HG02870 (cell line): ENCODE data around the gene SIDT2.
"Not testable (repeated sequence)": the region's sequence is repeated elsewhere in the genome, so short reads cannot be mapped to it uniquely, and the experiment has no call there.

Source experiments
- ATAC-seq: cut with Tn5 transposase; IDR thresholded peaks from one replicate; pipeline ENCODE4 v1.9.1; 2021; ENCODE audit warnings: mild to moderate bottlenecking, moderate library complexity; ENCODE audit not compliant: unreplicated experiment

The SIDT2 gene

GRCh38 chr11:117178210-117179034 is at the start of gene SIDT2:
TSS of gene SIDT2 (plus strand) at chr11:117178743. CDS start at chr11:117179264, 521 bp downstream.
- ATAC-seq: peak; percentile 92

- ATAC-seq: not testable (repeated sequence)
Observed at GRCh38 chr11:117130396-117130795, 48.1 kb upstream of the SIDT2 start.

DNA sequence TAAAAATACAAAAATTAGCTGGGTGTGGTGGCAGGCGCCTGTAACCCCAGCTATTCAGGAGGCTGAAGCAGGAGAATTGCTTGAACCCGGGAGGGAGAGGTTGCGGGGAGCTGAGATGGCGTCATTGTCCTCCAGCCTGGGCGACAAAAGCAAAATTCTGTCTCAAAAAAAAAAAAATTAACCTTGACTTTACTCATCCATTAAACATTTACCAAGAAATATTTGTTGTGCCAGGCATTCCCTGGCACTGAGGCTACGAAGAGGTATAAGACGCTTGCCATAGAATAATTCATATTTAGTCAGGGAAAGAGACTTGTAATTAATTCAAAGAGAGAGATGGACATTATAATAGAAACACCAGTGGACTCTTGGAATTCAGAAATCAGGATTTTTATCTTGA is 47.7 kb upstream of the SIDT2 start:
- no peak for ATAC-seq

DNA sequence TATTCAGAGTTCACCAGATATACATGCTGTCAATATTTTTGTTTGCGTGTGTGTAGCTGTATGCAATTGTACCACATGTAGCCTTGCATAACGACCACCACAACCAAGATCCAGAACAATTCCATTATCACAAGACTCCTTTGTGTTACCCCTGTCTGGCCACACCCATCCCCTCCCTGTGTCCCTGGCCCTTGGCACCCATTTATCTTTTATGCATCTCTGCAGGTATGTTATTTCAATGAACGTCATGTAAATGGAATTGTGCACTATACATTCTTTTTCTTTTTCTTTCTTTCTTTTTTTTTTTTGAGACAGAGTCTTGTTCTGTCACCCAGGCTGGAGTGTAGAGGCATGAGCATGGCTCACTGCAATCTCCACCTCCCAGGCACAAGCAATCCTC is 44.1 kb upstream of the SIDT2 start:
- no peak for ATAC-seq

DNA sequence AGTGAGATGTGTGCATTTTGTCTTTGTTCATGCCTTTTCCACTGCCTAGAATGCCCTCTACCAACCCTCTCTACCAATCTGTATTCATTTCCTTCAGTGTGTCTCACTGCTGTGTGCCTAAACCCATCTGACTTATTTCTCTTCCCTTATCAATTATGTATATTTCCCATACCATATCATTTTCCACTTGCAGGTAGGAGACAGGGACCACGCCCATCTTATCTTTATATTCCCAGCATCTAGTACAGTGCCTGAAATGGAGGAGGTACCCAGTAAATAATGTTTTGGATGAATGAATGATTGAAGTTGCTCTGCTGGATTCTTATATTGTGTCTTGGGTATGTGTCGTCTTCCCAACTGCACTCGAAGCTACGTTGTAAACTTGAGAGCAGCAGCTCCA is 43.6 kb upstream of the SIDT2 start:
- ATAC-seq: not testable (repeated sequence)

DNA sequence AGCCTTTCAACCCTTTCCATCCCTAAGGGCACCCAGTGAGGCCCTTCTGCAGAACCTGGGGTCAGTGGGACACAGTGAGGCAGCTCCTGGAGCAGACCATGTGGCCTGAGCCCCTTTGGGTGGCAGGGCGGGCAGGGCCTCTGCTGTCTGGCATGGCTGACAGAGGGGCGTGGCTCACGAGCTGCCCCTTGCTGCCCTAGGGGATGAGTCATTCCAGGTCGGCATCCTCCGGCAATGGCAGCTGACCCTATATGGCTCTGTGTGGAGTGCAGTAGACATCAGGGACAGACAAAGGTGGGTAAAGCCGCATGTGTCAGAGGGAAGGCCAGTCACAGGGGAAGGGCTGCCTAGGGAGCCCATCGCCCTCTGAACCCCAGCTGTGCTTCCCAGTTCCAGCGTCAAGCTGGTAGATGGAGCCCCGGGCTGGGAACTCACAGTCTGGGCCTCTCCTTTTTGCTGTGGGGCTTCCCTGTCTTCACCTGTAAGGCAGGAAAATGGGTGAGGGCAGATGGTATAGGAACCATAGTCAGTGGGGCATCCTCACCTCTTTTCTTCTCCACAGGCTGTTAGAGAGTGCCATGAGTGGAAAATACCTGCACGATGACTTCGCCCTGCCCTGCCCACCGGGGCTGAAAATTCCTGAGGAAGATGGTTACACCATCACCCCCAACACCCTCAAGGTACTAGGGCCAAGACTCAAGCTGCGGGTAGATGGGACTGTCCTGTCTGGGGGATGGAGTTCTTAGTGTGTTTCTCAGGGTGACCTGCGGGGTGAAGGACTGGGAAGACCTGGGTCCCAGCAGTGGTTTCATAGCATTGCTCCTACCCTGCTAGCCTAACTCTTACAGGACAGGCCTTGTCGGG is 41.1 kb upstream of the SIDT2 start:
- not testable (repeated sequence) for ATAC-seq

DNA sequence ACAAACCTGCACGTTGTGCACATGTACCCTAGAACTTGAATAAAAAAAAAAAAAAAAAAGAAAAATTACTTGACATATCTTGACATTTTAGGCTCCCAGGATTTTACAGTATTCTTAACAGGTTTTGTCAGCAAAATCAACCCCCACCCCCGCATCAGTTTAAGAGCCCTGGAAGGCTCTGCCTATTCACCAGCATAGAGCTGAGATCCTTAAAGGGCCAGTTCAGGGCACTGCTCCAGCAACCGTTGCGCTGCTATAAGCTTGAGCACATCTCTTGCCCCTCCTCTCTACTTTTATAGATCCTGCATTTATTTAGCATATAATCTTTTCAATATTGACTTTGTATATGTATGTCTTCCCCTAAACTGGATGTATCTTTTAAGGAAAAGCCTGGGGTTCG is 35.2 kb upstream of the SIDT2 start:
- ATAC-seq: peak; percentile 25

- peak; percentile 88 for ATAC-seq
Observed at GRCh38 chr11:117143871-117144476, 34.6 kb upstream of the SIDT2 start, which contains the start of gene PAFAH1B2. TSS of gene PAFAH1B2 (plus strand) at chr11:117144287. CDS start at chr11:117152448, 8,161 bp downstream.

DNA sequence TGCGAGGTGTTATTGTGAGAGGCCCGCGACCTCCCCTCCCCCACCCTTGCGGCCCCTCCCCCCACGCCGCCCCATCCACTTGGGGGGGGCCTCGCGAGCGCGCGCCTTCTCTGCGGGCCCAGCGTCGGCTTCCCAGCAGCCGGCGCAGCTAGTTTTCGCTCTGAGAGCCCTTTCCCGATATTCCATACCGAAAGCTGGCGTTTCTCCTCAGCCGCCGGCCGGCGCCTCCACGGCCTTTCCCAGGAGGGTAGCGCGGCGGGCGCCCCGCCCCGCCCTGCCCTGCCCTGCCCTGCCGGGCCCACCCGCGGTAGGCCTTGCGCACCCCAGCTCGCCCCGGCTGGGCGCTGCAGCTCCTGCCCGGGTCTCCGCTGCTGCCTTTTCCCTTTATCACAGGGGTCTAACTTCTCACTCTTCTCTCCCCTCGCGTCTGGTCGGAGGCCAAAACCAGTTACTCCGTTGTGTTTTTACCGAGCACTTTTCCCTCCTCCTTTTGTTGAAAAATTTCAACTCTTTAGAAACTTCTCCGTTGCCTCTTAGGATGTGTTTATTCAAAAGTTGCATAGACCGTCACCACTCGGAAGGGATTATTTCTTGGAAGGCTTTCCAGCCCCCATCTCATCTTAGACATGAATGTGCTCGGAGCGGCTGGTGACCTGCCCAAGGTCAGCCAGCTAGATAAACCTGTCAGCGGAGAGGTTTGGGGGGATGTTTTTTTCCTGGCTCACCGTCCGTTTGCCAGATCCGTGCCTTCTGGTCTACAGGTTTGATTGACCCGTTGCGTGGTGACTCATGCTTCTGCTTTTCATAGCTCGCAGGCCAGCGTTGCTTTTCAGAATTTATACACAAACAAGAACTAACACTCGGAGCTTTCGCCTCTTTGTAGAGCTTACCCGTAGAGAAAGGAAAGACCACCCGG is 33.8 kb upstream of the SIDT2 start:
- peak; percentile 38 for ATAC-seq

DNA sequence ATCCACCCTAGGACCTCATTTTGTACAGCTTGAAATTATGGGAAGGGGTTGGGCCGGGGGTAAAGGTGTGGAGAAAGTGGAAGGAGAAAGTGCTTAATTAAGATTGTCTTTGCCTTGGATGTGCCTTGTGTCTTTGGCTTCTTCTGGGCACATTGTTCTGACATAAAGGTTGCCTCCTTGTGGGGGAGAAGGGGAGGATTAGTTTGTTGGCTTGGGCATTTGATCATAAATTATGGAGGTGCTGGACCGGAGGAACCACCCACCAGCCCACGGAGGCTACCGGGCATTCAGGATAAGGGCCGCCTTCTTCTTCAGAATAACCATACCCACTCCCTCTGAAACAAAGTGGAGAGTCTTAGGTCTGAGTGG is 33.2 kb upstream of the SIDT2 start:
- ATAC-seq: no peak

DNA sequence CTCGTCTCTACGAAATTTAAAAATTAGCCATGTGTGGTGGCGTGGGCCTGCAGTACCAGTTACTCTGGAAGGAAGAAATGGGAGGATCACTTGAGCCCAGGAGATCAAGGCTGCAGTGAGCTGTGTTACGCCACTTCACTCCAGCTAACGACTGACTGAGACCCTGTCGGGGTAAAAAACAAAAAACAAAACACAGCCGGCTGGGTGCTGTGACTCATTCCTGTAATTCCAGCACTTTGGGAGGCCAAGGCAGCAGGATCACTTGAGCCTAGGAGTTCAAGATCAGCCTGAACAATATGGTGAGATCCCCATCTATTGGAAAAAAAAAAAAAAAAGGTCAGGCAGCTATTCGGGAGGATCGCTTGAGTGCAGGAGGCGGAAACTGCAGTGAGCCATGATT is 32.0 kb upstream of the SIDT2 start:
- no peak for ATAC-seq

DNA sequence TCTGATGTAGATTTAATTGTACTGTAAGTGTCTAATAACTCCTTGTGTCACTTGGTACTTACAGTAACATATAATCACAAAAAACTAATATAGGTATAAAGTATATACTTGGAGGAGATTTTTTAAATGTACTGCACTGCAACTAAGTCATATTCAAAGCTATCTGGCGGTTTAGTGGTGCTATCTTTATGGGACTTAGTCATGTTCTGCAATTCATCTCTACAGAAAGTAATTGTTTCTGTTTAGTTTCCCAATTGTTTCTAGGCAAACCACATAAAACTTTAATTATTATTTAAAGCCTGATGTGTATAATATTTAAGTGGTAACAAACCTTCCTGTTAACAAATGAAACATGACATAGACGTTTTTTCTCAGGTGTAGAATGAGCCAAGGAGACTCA is 26.5 kb upstream of the SIDT2 start:
- ATAC-seq: no peak

GRCh38 chr11:117154468-117154867 is 24.1 kb upstream of the SIDT2 start:
- ATAC-seq: no peak

DNA sequence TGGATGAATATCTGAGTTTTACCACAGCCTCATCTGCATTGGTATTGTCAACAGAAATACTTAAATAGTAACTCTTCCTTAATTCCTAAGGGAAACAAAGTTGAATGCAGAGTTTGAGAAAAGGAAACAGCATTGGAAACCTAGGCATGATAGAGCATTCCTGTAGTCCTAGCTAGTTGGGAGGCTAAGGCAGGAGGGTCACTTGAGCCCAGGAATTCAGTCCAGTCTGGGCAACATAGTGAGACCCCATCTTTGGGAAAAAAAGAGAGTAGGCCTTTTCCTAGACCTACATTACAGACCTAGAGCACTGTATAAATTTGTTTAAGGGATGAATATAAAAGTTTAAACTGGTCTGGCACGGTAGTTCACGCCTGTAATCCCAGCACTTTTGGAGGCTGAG is 21.0 kb upstream of the SIDT2 start:
- ATAC-seq: no peak

- no peak for ATAC-seq
Observed at GRCh38 chr11:117159892-117160291, 18.7 kb upstream of the SIDT2 start.

DNA sequence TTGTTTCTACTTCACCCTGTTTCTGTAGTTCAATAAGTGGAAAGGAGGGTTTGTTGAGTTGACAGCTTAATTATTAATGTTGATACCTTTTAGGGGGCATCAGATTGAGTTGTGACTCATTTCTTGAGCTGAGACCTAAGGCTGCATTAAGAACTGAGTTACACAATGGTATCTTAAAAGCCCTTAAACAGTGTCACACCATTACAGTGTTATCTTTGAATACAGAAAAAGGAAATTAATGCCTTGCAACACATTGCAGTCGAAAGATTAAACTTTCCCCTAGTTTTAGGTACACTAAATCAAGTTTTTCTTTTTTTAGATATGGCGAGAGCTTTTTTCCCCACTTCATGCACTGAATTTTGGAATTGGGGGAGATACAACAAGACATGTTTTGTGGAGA is 17.7 kb upstream of the SIDT2 start:
- no peak for ATAC-seq

- ATAC-seq: no peak
Observed at GRCh38 chr11:117166491-117166890, 12.1 kb upstream of the SIDT2 start.

GRCh38 chr11:117169736-117170135 is 8.8 kb upstream of the SIDT2 start:
- ATAC-seq: no peak

GRCh38 chr11:117170210-117170609 is 8.3 kb upstream of the SIDT2 start:
- ATAC-seq: no peak

- no peak for ATAC-seq
Observed at GRCh38 chr11:117171007-117171403, 7.5 kb upstream of the SIDT2 start.
